GM19240 (cell line): ENCODE measurements around the gene SEBOX.

ENCODE experiments used
- DNase-seq: peaks from one replicate; pipeline ENCODE4 v3.0.0; 2011; ENCODE audit warnings: low spot score; ENCODE audit not compliant: insufficient read length

Gene SEBOX

GRCh38 chr17:28394337-28395116, 29.5 kb upstream of the SEBOX start:
- DNase-seq, result no peak

DNA sequence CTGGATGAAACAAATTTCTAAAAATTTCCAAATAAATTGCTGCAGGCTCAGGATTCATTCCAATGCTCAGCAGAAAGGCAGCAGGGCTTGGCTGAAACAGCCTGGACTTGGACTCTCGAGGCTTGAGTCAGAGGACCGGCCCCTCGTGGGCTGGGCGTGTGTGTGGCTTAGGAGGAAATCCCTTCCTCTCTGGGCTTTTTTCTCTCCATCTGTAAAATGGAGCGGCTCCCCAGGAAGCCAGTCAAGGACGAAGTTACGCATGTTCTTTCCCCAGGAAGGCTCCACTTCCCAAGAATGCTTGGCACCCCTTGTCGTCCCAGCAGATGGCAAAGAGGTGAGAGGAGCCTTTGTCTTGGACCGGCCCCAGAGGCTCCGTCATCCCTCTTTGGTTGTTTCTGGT, 27.5 kb upstream of the SEBOX start:
- DNase-seq, result no peak

DNA sequence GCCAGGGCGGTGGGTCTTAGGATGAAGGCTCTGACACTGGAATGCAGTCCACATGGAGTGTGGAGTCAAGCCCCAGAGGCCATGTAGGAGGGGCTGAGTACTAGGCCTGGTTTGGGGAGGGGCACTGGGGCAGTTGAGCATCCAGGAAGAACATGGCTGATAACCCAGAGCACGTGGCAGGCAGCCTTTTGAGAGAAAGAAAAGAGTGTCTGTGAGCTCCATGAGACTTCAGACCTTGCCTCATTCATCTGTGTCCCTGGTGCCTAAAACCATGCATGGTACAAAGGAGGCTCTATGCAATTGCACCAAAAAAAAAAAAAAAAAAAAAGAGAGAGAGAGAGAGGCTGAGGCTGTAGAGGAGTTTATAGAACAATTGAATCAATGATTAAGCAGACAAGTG, 26.4 kb upstream of the SEBOX start:
- no peak for DNase-seq

DNA sequence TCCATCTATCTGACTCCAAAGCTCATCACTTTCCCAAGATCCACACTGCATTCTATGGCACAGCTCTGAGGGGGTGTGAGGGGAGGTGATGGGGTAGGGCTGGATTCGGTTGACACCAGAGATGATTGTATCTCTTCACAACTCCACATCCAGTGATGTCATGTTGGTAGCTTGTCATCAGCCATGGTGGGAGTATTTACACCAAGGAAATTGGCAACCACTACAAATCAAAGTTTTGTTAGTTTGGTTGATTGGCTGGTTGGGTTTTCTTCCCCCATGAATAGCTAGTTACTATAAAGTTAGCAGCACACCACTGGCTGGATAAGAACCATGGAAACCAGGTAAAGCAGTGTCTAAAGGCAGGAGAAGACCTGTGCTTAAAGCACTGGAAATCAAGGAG, 26.0 kb upstream of the SEBOX start:
- DNase-seq, result no peak

DNA sequence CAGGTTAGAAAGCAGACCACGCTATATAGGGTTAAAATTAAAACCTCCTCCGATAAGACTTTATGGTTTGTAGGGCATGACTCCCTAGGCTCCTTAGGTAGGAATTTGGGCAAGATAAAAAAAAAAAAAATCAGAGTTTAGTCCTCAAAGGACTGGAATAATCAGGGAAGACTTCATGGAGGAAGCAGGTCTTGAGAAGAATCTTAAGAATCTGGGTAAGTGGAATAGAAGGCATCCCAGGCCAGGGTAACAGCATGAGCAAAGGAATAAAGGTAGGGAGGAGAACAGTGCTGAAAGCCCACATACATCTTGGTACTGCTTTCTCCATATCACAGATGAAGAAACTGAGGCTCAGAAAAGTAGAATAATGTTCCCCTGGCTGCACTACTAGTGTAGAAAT, 25.6 kb upstream of the SEBOX start:
- DNase-seq, result no peak

DNA sequence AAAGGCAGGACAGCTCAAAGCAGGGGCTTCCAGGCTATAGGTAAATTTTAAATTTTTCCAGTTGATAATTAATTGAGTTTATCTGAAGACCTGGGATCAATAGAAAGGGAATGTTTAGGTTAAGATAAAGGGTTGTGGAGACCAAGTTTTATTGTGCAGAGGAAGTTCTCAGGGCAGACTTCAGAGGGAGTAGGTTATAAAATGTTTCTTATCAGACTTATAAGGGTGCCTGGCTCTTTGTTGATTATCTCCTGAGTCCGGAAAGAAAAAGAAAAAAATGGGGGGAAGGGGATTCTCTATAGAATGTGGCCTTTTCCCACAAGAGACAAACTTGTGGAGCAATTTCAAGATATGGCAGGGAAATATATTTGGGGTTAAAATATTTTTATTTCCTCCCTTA, 25.1 kb upstream of the SEBOX start:
- DNase-seq, result no peak

DNA sequence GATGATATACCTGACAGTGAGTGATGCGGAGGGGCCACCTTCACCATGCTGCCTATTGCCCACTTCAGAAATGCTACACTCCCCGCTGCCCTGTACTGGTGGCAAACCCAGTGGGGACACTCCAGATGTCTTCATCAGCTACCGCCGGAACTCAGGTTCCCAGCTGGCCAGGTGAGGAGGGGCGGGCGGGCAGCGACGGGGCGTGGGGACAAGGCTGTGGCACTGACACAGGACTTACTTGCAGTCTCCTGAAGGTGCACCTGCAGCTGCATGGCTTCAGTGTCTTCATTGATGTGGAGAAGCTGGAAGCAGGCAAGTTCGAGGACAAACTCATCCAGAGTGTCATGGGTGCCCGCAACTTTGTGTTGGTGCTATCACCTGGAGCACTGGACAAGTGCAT, 23.1 kb upstream of the SEBOX start:
- no peak for DNase-seq

DNA sequence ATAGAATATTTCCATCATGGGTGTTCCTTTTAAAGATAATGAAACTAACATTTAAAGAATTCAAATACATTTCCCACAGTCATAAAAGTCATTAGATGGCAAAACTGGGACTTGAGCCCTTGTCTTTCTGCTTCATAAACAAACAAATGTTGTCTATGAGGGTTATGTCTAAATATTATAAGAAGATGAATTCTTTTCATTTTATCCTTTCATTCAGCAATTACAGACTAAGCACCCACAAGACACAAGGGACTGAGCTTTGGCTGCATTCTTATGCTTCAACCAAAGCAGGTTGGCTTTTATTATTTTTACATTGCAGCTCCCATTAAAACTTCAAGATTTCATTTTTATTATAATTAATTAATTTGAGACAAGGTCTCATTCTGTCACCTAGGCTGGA, 21.4 kb upstream of the SEBOX start:
- no peak for DNase-seq

GRCh38 chr17:28385406-28385805, 20.4 kb upstream of the SEBOX start:
- no peak for DNase-seq

- no peak for DNase-seq
Measured at GRCh38 chr17:28385037-28385400, 20.0 kb upstream of the SEBOX start.

- peak; percentile 47 for DNase-seq
Measured at GRCh38 chr17:28384281-28385036, 19.5 kb upstream of the SEBOX start.

GRCh38 chr17:28381141-28381825, 16.3 kb upstream of the SEBOX start:
- DNase-seq, result no peak

DNA sequence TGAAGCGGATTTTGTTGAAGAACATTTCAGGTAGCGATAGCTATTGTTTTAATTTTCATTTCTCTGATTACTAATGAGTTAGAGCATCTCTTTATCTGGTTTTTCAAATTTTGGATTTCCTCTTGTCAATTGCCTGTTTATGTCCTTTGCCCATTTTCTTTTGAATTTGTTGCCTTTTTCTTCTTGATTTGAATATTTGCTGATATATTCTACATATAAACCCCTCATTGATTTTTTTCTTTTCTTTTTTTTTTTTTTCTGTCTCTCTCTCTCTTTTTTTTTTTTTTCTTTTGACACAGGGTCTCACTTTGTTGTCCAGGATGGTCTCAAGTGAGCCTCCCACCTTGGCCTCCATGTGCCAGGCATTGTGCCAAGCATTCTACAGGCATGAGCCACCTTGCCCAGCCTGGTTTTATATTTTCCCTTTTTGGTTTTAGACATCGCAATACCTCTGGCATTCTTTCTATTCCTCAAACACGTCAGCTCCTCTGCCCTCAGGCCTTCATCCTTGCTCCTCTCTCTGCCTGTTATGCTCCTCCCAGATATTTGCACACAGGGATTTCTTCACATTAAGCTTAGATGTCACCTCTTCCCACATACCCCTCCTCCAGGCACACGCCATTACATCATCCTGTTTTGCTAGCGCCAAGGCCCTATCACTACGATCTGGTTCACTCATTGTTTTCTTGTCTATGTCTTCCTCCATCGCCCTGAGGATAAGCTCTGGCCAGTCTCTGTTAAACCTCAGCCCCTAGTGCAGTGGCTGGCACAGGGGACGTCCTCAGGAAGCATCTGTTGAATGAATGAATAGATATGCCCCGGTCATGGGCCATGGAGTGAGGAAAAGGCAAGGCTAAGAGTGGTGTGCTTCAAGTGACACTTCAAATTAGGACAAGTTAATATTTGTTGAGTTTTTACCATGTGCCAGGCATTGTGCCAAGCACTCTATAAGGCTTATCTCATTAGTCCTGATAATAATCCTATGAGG, 15.1 kb upstream of the SEBOX start:
- DNase-seq, result no peak

DNA sequence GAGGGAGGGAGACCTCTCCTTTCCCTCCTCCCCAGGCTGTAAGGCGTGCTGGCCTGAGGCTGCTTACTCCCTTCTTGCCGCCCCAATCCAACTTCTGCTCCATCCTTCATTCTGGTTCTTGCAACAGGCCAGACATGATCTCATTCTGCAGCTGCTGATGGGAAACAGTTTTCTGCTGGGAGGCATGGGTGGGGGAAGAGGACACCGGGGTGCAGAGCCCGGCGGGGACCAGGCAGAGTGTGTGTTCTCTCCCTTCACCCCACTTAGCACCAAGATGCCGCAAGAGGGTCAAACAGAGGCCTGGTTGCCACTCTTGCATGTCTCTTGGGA, 7.9 kb upstream of the SEBOX start:
- no peak for DNase-seq

DNA sequence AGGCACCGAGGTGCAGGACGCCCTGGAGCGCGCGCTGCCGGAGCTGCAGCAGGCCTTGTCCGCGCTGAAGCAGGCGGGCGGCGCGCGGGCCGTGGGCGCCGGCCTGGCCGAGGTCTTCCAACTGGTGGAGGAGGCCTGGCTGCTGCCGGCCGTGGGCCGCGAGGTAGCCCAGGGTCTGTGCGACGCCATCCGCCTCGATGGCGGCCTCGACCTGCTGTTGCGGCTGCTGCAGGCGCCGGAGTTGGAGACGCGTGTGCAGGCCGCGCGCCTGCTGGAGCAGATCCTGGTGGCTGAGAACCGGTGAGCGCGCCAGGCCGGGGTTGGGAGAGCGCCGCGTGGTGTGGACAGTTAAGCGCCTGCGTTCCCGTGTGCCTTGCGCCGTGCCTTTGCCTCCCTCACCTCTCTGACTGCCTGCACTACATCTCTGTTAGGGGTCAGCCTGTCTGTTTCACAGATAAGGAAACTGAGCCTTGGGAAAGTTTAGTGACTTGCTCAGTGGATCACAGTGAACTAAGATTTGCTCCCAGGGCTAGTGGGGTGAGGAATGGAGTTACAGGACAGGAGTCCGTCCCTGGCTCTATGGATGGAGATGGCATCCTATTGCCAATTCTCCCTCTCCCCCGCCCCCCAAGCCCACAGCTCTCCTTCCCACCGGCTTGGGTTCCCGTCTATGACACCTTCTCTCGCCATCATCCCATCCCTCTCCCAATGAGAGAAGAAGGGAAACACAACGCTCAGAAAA, 7.4 kb upstream of the SEBOX start:
- peak; percentile 24 for DNase-seq

DNA sequence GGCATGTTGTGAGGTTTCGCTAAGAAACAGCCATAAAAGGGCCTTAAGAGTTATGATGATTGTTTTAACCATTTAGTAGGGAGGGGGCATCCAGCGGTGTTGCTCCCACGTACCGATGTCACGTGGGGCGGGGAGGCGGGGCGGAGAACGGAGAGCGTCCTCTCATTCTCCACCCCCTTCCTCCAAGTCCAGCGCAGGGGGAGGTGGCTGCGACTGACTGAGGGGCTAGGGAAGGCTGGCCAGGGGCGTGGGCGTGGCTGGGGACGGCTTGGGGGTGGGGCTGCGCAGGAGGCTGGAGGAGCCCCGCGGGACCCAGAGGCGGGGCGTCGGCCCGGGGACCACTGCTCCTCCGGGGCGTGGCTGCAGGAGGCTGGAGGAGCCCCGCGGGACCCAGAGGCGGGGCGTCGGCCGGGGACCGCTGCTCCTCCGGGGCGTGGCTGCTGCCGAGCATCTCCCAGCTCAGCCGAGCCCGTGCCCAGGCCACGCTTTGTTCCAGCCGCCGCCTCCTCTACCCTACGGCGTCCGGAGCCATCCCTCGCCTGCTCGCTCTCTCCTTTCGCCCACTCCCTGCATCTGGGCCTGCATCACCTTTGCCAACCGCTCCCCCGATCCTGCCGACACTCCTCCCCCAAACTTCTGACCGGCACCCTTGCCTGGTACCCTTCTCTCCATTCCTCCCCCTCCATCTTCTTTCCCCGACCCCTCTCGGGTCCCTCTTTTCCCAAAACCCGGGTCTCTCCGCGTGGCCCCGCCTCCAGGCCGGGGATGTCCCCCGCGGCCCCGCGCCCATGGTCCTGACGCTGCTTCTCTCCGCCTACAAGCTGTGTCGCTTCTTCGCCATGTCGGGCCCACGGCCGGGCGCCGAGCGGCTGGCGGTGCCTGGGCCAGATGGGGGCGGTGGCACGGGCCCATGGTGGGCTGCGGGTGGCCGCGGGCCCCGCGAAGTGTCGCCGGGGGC, 6.5 kb upstream of the SEBOX start, which contains the start of gene SARM1:
Gene SARM1, plus strand, starts transcription at position 450 of the 958 bp plus-strand sequence. Its CDS starts 339 bp downstream, at position 789.
- peak; percentile 94 for DNase-seq

DNA sequence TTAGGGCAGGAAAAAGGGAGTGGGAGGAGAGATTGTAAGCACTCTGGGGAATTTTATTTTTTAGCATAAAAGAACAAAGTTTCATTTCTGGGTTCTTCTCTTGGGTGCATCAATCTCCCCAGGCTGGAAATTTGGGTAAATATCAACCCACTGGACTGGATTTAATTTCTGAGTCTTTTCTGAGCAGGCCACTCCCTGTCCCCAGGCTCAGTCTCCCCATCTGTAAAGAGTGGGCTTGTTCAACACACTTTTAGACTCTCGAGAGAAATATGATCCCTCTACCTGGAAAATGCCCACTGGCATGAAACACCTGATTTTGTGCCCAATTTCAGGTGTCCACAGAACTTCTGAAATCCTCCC, 5.7 kb upstream of the SEBOX start:
- no peak for DNase-seq

DNA sequence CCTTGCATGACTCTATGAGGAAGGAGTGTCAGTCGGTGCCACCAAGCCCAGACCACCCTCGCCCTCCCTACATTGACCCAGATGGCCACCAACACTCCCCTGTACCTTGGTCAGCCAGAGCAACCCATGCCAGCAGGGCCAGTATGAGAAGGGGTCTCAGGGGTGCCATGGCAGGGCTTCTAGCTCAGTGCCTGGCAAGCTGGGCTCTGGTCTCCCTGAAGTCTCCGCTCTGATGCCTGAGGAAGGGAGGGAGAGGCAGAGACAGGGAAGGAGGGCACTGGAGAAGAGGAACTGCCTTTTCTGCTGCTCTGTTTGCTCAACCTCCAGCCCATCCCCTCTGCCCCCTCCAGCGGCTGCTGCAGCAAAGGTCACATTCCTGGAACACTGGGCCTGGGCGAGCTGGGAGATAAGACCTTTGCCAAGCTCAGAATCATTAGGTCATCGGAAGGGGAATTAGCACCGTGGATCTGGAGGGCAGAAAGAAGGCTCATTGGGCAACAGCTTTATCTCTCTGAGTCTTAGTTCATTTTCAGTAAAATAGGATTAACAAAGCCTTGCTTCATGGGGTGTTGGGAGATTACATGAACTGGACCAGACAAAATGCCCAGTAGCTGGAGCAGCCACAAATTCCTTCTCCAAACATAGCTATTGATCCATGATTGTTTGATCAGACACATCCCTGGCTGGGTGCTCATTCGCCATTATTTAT, 5.2 kb upstream of the SEBOX start, which contains the start of gene VTN:
Gene VTN, minus strand, starts transcription at position 273 of the 709 bp plus-strand sequence. Its CDS starts 104 bp downstream, at position 169.
- no peak for DNase-seq

- no peak for DNase-seq
Measured at GRCh38 chr17:28369684-28370034, 4.7 kb upstream of the SEBOX start.
